ENCODE results near the gene AOX1.

- TF ChIP-seq CTCF (conservative IDR thresholded peaks at IDR 0.05; ENCODE audit: low read length) (no peak), EZH2phosphoT487 (IDR thresholded peaks at IDR 0.05; ENCODE audit: borderline replicate concordance) (no peak)
These were observed 103.3 kb downstream of the AOX1 start for GRCh38 chr2:200689115-200689514.

All from Loucy (cell line).